Mucosa of descending colon (tissue), 3 donors: ENCODE measurements around the gene KIDINS220. TPM values are rescaled to one million over a fixed set of nuclear protein-coding genes. Genes with fewer than 3 reads are reported as not detected.

Experiments used
- ATAC-seq: fragments of 200-7000 bp; cut with Tn5 transposase; one replicate; pipeline ENCODE4 v1.9.1; 2020; ENCODE audit warnings: mild to moderate bottlenecking, moderate library complexity
- DNase-seq, 3 donors: peaks; one replicate each; pipeline ENCODE4 v3.0.0-alpha.2; 2020
- H3K36me3 ChIP-seq: fragments of 200-600 bp; one replicate; pipeline ENCODE4 v1.8.0; 2021; ENCODE audit warnings: low read depth, mild to moderate bottlenecking
- H3K4me1 ChIP-seq: fragments of 200-600 bp; one replicate; pipeline ENCODE4 v1.8.0; 2021; ENCODE audit warnings: low read depth, mild to moderate bottlenecking
- H3K4me3 ChIP-seq: fragments of 200-600 bp; one replicate; pipeline ENCODE4 v1.8.0; 2021; ENCODE audit warnings: mild to moderate bottlenecking
- H3K9me3 ChIP-seq: fragments of 200-600 bp; one replicate; pipeline ENCODE4 v1.8.0; 2021; ENCODE audit warnings: mild to moderate bottlenecking
- CTCF ChIP-seq: fragments of 200-600 bp; IDR thresholded peaks from one replicate; pipeline ENCODE4 v1.8.0; 2022; ENCODE audit warnings: antibody characterized with exemption, mild to moderate bottlenecking
- intact Hi-C, 2 donors: fragments of 100-400 bp; cut with DNase I in 1 of 2; cut with micrococcal nuclease in 1 of 2; formaldehyde crosslinking; loops; one replicate each; pipeline versions ENCODE4 v1.11.0 to v1.11.1; 2022; cut with DNase I, micrococcal nuclease
- total RNA-seq, 3 donors: library from RNA; stranded (reverse); fragmentation: NEBNext Ultra II Directional in 2 of 3; extraction: Animal tissue kit (Norgen Biotek cat#: 25700) in 2 of 3; gene quantifications; one replicate each; pipeline versions ENCODE4 v1.2.1 to v1.2.4, GENCODE V29; 2021 to 2023
- donor health status: DM: no; HTN: no; CAD: no; lungs with moderate emphysema.
- donor health status: DM: no; HTN: no; CAD: no.
- donor health status: DM: no; HTN: yes; CAD: no.

KIDINS220 gene
- total RNA-seq, 3 donors from 2014 or later, result 54.8 to 69.6 (median 55.9) TPM

- ATAC-seq (no peak), DNase-seq (no peak)
- Histone ChIP-seq H3K4me1 (no peaks in the 10 kb centered on the region), H3K4me3 (no peak overlapping the region), H3K9me3 (peaks cover 6% of the 10 kb centered on the region), H3K36me3 (no peaks in the 10 kb centered on the region)
- no peak for TF ChIP-seq CTCF
- intact Hi-C loops, result no loop called here
Observed at GRCh38 chr2:8753609-8754008, 83.8 kb downstream of the KIDINS220 start.

- ATAC-seq (no peak), DNase-seq (no peak)
- no peaks in the 10 kb centered on the region for H3K4me1 ChIP-seq
- H3K4me3 ChIP-seq, result no peak overlapping the region
- intact Hi-C loops, result no loop called here
- H3K36me3 ChIP-seq, result no peaks in the 10 kb centered on the region
- TF ChIP-seq CTCF, result no peak
- peaks cover 6% of the 10 kb centered on the region for H3K9me3 ChIP-seq
Observed at GRCh38 chr2:8752385-8752784, 85.0 kb downstream of the KIDINS220 start.

DNA sequence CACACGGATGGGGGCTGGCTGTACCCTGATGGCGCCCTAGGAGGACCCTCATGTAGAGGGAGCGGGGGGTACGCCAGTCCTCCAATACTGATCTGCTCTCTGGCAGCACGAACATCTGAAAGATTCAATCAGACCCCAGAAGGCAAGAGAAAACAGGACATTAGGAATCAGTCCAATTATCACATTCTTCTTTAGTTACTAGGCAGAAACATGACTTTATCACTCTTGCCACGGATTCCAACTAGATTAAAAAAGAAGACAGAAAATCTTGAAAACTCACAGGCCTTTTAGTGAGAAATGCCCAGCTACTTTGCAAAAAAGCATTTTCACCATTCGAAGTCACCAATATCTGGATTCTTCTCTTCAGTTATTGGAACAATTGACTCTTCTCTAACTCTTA lies 87.2 kb downstream of the KIDINS220 start:
- H3K9me3 ChIP-seq, result no peaks in the 10 kb centered on the region
- intact Hi-C loops, result no loop called here
- TF ChIP-seq CTCF, result no peak
- ATAC-seq (no peak), DNase-seq (no peak)
- no peaks in the 10 kb centered on the region for H3K4me1 ChIP-seq
- no peak overlapping the region for H3K4me3 ChIP-seq
- no peaks in the 10 kb centered on the region for H3K36me3 ChIP-seq

- intact Hi-C loops, result no loop called here
- Histone ChIP-seq H3K9me3 (no peaks in the 10 kb centered on the region), H3K36me3 (no peaks in the 10 kb centered on the region), H3K4me3 (no peak overlapping the region), H3K4me1 (no peaks in the 10 kb centered on the region)
- ATAC-seq (no peak), DNase-seq (no peak)
- no peak for TF ChIP-seq CTCF
Observed at GRCh38 chr2:8743261-8743660, 94.2 kb downstream of the KIDINS220 start.

DNA sequence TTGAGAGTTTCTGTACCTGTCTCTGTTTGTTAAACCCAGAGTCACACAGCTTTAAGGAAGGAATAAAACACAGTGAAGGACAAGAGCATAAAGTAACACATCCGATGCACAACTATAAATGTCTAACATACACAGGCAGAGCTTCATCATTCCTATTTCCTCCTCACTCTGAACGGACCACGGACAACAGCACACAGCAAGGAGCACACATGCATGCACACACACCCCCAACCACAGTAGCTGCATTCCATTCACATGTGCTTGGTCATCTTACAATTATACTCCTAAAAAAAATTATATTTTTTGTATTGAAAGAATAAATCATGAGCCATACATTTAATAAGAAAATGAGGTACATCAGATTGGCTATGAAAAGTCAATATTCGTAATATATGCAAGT lies 97.3 kb downstream of the KIDINS220 start:
- Histone ChIP-seq H3K9me3 (no peaks in the 10 kb centered on the region), H3K4me1 (no peaks in the 10 kb centered on the region), H3K4me3 (no peak overlapping the region), H3K36me3 (no peaks in the 10 kb centered on the region)
- no peak for ATAC-seq
- TF ChIP-seq CTCF, result no peak
- DNase-seq, result no peak
- intact Hi-C loops, result no loop called here

DNA sequence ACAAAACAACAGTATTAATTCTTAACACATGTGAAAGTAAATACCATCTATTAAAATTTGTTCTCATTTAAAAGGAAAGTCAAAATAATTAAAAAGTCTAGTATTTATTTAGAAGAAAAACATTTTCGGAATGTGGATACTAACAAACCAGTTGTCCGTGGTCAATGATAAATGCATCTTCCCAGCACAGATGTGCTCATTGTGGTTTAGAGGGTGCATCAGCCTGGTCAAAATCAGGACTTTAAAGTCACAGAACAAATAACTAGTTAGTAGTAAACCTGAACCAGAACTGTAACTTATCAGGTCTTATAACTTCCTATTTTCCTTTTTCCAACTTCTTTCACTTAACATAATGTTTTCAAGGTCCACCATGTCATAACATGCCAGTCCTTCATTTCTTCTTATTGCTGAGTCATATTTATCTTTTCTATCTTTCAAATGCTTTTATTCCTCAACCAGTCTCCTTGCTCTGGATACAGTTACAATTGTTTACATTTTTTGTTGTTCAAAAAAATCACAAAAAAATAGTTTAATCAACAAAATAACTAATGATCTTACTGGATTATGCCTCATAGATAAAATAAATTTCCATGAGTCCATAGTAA lies 99.7 kb downstream of the KIDINS220 start:
- H3K9me3 ChIP-seq, result no peaks in the 10 kb centered on the region
- TF ChIP-seq CTCF, result no peak
- ATAC-seq, result no peak
- no peaks in the 10 kb centered on the region for H3K4me1 ChIP-seq
- intact Hi-C loops, result no loop called here
- DNase-seq, result no peak
- H3K4me3 ChIP-seq, result no peak overlapping the region
- no peaks in the 10 kb centered on the region for H3K36me3 ChIP-seq
